K562 treated with DMSO at 1 percent for 48 hours (cell line): Measurements from ENCODE around the gene OR6M1. TPM values are rescaled to one million over a fixed set of nuclear protein-coding genes. Genes with fewer than 3 reads are reported as not detected.

Source experiments
- total RNA-seq: library from RNA; unstranded; fragments of 300-600 nt; gene quantifications from 2 replicates; pipeline ENCODE4 v1.2.3, GENCODE V29; 2022; ENCODE audit warnings: low replicate concordance; ENCODE audit errors: extremely low read depth

The OR6M1 gene, protein sequence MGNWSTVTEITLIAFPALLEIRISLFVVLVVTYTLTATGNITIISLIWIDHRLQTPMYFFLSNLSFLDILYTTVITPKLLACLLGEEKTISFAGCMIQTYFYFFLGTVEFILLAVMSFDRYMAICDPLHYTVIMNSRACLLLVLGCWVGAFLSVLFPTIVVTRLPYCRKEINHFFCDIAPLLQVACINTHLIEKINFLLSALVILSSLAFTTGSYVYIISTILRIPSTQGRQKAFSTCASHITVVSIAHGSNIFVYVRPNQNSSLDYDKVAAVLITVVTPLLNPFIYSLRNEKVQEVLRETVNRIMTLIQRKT
- total RNA-seq, result not detected in 2 replicates

DNA sequence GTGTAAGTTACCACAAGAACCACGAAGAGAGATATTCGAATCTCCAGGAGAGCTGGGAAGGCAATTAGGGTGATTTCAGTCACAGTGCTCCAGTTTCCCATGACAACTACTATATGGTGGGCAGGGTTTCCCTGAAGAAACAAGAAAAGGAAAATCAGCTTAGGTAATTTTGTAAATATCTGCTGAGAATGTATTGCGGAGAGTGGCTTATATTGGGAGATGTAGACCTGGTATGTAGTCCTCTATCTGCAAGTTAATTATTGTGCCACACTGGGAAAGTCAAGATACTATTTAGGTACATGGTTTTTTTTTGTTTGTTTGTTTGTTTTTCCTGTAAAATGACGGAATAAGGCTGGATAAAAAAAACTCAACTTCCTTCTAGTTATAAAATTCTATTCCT lies at the start of gene OR6M1:
TSS of gene OR6M1 (minus strand) at position 101 of the 400 bp plus-strand sequence. CDS start at position 101, 0 bp downstream.

Other genes with a start within 250 kb of the OR6M1 start
- not detected in 2 replicates for gene SCN3B, start 151.7 kb downstream of the OR6M1 start, total RNA-seq
- not detected in 2 replicates for gene ZNF202, start 64.7 kb downstream of the OR6M1 start, total RNA-seq
- gene OR6X1, start 51.8 kb downstream of the OR6M1 start, total RNA-seq, result not detected in 2 replicates
- not detected in 2 replicates for gene TMEM225, start 79.3 kb upstream of the OR6M1 start, total RNA-seq
- not detected in 2 replicates for gene OR8D4, start 95.8 kb upstream of the OR6M1 start, total RNA-seq
- gene OR4D5, start 133.3 kb upstream of the OR6M1 start, total RNA-seq, result not detected in 2 replicates
- not detected in 2 replicates for gene OR6T1, start 137.5 kb upstream of the OR6M1 start, total RNA-seq
- not detected in 2 replicates for gene OR10S1, start 171.4 kb upstream of the OR6M1 start, total RNA-seq
- gene OR10G6, start 188.8 kb upstream of the OR6M1 start, total RNA-seq, result not detected in 2 replicates
- not detected in 2 replicates for gene OR10G4, start 206.6 kb upstream of the OR6M1 start, total RNA-seq
- gene OR10G9, start 216.7 kb upstream of the OR6M1 start, total RNA-seq, result not detected in 2 replicates
- gene OR10G8, start 220.4 kb upstream of the OR6M1 start, total RNA-seq, result not detected in 2 replicates
- gene OR10G7, start 235.0 kb upstream of the OR6M1 start, total RNA-seq, result not detected in 2 replicates